T-helper 1 cell (primary cell): Measurements from ENCODE around the gene CNTN4.
"Not testable (repeated sequence)": the region's sequence is repeated elsewhere in the genome, so short reads cannot be mapped to it uniquely, and the experiment has no call there.

Experiments used
- DNase-seq, 5 donors: peaks; one replicate each; pipeline ENCODE4 v3.0.0-alpha.2; 2012 to 2020
- total RNA-seq, 4 donors: gene quantifications; one replicate each; lab custom pipeline; 2026; lab: John Stamatoyannopoulos, UW

CNTN4 gene
- total RNA-seq, result 0 reads per million in 4 donors

DNA sequence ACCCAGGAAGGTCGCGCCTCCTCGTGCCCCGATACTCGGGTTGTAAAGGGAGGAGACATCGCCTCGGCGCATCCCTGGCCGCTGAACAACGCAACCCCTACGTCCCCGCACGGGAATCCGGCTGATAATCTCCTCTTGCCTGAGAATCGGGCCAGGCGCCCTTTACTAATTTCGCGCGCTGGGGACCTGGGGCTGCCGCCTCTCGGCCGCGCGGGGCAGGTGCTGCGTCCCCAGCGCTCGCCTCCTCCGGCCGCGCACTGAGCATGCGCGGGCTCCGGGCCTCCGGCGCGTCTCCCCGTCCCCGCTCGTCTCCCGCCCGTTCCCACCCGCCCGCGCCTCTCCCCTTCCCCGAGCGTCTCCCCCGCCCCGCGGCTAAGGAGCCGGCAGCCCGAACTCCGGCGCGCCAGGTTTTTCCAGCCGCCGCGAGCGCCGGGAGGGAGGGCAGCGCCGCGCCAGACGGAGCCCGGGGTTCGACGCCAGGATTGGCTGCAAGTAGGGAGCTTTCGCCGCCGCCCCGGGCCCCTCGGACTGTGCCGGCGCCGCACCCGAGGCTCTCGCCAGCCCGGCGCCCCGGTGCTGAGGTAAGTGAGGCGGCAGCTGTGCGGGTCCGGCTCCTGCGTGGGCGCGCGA is at the start of gene CNTN4:
TSS of gene CNTN4 (plus strand) at position 469 of the 630 bp plus-strand sequence.
- peak in 1 of 5 donors; percentile 1 for DNase-seq

DNA sequence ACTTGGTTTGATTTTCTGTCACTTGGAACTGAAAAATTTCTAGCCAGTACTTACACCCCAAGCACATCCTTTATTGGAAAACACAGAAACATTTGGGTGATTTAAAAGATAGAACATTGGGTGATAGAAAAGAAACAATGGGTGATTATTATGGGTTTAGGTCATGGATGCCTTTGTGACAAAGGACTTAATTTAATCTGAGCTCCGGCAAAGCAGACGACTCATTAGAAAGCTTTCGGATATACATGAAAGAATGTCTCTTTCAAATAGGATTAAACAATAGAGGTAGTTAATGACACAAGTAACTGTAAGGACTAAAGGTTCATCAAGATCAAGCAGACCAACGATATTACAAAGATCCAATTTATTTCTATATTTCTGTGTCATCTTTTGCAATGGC is 37.3 kb upstream of the CNTN4 start:
- no peak for DNase-seq

DNA sequence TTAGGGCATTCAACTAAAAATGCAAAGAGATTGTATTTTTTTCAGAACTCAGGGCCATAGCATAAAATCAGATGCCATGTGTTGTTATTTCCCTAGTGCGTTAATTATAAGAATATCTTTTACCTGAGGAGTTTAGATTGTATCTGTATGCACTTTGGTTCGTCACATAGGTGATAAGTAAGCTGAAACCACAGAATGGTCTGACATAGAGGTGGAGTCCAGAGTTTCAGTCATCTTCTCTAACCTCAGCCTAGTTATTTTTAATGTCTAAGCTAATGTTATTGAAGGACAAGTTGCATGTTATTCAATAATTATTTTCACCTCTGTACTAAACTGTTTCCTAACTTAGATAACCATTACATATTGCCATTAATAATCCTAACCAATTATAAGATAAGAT is 27.1 kb upstream of the CNTN4 start:
- DNase-seq, result no peak

DNA sequence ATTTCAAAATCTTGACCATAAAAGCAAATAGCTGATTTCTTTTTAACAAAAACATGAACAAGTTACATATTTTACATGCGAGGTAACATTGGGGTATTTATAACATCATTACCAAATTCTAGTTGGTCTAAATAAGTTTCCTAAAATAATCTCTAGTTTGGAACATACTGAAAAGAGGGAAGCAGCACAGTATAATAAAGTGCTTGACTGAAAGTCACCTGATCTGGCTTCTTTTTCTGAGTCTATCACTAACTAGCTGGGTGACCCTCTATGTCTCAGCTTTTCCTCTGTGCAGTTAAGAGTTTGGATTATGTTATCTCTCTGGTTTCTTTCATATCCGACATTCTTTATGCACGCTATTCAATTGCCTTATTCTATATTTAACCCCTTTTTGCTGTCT is 19.8 kb upstream of the CNTN4 start:
- no peak for DNase-seq

DNA sequence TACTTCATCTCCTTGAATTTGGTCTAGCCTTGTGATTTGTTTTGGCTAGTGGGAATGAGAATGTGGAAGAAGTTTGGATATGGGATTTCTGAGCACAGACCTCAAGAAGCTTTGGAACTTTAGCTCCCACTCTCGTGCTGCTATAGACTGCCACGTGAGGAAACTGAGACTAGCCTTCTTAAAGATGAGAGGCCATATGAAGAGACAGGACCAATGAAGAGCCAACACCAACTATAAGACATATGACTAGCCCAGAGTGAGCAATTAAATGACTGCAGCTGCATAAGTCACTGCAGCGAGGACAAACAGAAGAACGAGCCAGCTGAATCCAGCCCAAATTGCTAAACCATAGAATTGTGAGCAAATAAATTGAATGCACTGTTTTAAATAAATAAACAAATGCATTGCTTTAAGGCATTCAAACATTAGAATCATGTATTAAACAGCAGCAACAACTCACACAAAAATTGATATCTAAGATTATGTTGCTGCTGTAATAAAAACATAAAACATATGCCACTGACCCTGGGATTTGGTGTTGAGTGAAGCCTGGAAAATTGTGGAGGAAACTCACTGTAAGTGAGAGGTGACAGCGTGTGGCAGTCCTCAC is 15.7 kb upstream of the CNTN4 start:
- DNase-seq, result no peak

DNA sequence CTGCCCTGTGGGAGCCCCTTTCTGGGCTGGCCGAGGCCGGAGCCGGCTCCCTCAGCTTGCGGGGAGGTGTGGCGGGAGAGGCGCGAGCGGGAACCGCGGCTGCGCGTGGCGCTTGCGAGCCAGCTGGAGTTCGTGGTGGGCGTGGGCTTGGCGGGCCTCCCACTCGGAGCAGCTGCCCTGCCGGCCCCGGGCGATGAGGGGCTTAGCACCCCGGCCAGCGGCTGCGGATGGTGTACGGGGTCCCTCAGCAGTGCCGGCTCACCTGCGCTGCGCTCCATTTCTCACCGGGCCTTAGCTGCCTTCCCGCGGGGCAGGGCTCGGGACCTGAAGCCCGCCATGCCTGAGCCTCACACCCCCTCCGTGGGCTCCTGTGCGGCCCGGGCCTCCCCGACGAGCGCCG is 15.1 kb upstream of the CNTN4 start:
- DNase-seq, result not testable (repeated sequence)

DNA sequence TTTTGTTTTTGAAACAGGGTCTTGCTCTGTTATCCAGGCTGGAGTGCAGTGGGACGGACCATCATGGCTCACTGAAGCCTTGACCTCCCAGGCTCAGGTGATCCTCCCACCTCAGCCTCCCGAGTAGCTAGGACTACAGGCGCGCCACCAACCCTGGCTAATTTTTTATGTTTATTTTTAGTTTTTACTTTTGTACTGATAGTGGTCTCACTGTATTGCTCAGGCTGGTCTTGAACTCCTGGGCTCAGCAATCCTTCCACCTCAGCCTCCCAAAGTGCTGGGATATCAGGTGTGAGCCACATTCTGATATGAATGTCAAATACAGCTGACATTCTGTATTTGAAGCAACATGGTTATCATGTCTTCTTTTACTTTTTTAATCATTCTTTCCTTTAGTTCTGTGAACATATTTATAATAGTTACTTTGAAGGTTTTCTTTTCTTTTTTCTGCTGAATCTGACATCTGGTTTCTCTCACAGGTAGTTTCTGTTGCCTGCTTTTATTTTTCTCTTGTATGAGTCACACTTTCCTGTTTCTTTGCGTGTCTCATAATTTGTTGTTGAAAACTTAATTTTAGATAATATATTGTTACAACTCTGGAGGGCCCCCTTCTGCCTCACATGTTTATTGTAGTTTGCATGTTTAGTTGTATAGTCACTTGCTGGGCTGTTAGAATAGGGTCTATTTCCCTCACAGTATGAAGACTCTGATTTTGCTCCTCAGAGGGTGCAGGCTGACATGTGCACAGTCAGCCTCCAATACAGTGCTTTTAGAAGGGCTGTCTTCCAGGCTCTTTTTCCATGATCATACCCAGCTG is 8.4 kb upstream of the CNTN4 start:
- DNase-seq, result no peak

- no peak for DNase-seq
Observed at GRCh38 chr3:2092758-2093157, 5.9 kb upstream of the CNTN4 start.

- DNase-seq, result no peak
Observed at GRCh38 chr3:2094941-2095340, 3.7 kb upstream of the CNTN4 start.

GRCh38 chr3:2096216-2096615 is 2.5 kb upstream of the CNTN4 start:
- DNase-seq, result no peak

DNA sequence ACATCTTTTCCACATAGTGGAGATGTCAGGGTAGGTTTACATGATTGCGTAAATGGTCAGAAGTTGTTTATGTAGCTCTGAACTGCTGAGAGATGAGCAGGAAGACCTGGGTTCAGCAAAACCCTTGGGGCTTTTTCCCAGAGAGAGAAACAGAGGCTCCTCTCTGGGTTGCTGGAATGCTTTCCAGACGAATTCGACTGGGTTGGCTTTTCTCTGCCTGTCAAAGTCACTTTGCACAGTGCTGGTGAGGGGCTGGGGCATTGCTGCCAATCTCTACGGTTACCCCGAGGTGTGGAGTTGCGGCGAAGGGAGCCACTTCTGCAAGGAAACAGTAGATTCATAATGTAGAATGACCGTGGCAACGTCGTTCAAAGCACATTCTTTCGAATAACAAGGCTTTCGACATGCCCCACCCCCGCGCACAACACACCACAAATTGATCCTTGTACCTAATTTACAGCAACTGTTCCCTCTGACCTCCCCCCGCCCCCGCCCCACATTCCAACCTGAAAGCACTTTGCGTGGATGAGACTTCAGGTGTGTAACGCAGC is 950 bp upstream of the CNTN4 start:
- DNase-seq, result no peak

- no peak for DNase-seq
Observed at GRCh38 chr3:2099028-2099671, 484 bp downstream of the CNTN4 start.

GRCh38 chr3:2099779-2100191 is 1.1 kb downstream of the CNTN4 start:
- no peak for DNase-seq

- no peak for DNase-seq
Observed at GRCh38 chr3:2106438-2106837, 7.8 kb downstream of the CNTN4 start.

- no peak for DNase-seq
Observed at GRCh38 chr3:2110597-2111117, 12.0 kb downstream of the CNTN4 start.

GRCh38 chr3:2114617-2115275 is 16.1 kb downstream of the CNTN4 start:
- DNase-seq, result no peak

GRCh38 chr3:2130726-2131125 is 32.1 kb downstream of the CNTN4 start:
- no peak for DNase-seq

DNA sequence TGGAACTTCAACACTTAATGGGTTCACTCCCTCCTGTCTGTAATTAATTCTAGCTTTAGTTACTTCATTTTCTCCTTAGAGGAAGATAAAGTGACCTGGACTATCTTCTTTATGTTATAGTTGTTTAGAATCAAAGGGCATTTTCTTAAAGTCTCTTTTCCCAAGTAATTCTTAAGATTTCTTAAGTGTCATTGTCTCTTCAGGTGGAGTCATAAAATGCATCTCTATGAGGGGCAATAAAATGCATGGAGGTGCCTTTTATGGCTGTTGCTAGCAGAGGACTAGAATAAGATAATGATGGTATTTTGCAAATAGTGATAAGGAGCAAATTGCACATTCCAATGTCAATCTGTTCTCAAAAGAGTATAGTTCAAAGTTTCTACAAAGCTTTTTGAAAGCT is 34.5 kb downstream of the CNTN4 start:
- DNase-seq, result no peak

GRCh38 chr3:2137651-2138050 is 39.0 kb downstream of the CNTN4 start:
- DNase-seq, result no peak

GRCh38 chr3:2141482-2141881 is 42.8 kb downstream of the CNTN4 start:
- DNase-seq, result no peak

DNA sequence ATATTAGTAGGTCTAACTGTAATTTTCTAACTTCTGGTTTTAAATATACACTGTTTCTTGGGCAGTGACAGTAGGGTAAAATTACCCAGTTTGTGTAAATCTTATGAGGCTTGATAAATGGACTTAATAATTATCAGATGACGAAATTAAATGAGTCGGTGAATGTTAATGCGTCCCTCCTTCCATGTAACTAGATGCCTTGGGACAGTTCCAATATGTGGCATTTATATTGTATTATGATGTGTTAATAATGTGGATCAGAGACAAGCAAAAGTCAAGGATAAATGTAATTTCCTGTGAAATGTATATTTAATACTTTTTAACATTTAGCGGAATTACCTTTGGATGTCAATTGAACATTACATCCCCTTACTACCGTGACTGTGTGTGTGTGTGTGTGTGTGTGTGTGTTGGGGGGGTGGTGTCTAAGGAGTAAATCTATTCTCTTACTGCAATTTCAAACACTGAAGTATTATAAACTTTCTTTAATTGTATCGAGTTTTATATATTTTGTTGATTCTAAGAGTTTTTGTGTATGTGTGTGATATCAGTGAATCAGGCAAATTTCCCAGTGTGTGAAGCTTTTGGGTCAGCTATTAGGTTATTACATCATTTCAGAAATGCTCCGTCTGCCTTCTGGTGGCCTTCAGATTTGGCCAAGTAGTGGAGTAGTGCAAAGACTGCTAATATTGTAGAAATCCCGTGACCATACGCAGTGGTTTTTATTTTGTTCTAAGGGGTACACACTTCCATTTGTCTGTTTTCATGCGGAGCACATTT is 50.1 kb downstream of the CNTN4 start:
- no peak for DNase-seq
